SW480 (cell line): ENCODE measurements around the gene CREB1.
"Not testable (repeated sequence)": the region's sequence is repeated elsewhere in the genome, so short reads cannot be mapped to it uniquely, and the experiment has no call there.

Experiments used
- DNase-seq: peaks from one replicate; pipeline ENCODE4 v3.0.0-alpha.2; 2016; ENCODE audit warnings: low spot score

Gene CREB1

GRCh38 chr2:207529330-207530159 is at the start of gene CREB1:
TSS of gene CREB1 (plus strand) at chr2:207529962. CDS start at chr2:207555636, 25,674 bp downstream.
- DNase-seq = peak; percentile 96

GRCh38 chr2:207480521-207481040 is 49.2 kb upstream of the CREB1 start:
- no peak for DNase-seq

DNA sequence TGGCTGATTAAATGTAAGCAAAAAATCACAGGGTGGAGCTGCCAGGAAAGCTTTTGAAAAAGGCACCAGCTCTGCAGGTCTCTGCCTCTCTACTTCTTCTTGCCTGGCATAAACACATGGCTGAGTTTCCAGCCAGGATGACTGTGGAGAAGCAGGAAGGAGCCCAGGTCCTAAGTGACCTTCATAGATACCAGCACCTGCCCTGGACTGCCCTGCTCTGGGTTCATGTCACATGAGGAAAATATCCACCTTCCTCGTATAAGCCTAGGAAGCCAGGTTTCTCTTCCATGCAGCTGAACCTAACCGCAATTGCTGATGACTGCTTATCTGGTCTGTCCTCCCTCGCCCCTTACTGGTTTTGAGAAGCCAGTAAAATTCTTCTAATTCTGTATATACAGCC is 47.8 kb upstream of the CREB1 start:
- no peak for DNase-seq

GRCh38 chr2:207482630-207483029 is 47.1 kb upstream of the CREB1 start:
- no peak for DNase-seq

- no peak for DNase-seq
Observed at GRCh38 chr2:207483066-207483465, 46.7 kb upstream of the CREB1 start.

DNA sequence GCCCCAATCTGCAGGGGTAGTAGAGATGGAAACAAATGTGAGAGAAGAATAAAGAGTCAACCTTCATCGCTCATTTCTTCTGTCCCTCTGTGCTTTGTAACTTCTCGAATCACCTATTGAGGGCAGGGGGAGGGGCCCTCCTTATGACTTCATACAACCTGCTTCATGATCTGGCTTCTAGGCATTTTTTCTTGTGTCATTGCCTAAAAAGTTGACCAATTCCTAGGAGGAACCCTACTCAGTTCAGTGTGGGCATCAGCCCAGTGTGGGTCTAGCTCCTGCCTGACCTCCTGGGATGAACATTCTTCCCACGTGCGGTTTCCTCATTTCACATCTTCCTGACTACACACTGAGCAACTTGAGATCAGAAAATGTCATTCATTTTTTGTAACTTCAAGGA is 46.3 kb upstream of the CREB1 start:
- no peak for DNase-seq

DNA sequence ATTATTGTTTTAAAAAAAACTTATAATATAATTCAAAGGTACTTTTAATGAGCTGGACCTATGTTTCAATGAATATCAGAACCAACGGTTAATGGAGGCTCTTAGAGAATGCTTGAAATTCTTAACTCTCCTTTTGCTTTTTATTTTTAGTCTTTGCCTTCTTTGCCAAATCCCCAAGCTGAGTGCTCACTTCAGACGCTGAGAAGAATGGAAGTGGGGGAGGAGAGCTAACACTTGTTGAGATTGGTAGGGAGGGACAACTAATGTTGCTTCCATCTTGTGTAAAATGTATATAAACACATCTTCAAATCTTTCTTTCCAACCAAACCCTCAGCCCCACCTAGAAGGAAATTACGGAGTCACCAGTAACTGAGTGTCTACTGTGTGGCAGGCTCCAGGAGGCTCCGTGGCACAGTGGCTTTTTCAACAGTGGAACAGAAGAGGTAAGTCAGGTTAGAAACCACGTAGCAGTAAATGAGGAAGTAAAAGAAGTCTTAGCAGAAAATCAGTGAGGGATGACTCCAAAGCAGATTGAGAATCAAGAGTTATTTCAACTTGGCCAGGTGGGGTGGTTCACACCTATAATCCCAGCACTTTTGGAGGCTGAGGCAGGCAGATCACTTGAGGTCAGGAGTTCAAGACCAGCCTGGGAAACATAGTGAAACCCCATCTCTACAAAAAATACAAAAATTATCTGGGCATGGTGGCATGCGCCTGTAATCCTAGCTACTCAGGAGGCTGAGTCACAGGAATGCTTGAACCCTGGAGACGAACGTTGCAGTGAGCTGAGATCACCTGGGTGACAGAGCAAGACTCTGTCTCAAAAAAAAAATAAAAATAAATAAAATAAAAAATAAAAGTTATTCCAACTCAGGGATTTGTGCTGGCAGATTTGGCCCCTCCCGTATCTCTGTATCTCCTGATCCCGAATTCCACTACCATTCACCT is 45.0 kb upstream of the CREB1 start:
- no peak for DNase-seq

GRCh38 chr2:207487650-207488311 is 42.0 kb upstream of the CREB1 start:
- DNase-seq = no peak

GRCh38 chr2:207489251-207489650 is 40.5 kb upstream of the CREB1 start:
- no peak for DNase-seq

- DNase-seq = no peak
Observed at GRCh38 chr2:207490441-207490840, 39.3 kb upstream of the CREB1 start.

DNA sequence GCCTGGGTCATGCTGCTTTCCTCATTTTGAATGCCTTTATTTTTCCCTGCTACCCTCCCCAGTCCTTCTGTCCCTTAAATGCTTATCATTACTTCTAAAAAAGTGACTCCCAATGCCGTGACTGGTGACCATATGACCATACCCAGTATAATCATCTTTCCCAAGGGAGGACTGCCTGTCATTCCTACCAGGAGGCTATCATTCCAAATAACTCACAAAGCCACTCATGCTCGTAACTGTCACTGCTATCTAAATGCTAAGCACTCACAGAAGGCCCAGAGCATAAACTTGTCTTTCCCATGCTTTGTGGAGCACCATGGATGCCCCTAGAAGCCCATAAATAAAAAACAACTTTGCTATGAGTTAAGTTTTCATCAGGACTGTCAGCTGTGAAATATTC is 38.7 kb upstream of the CREB1 start:
- no peak for DNase-seq

- DNase-seq = no peak
Observed at GRCh38 chr2:207491956-207492355, 37.8 kb upstream of the CREB1 start.

- no peak for DNase-seq
Observed at GRCh38 chr2:207492461-207492860, 37.3 kb upstream of the CREB1 start.

GRCh38 chr2:207494137-207494536 is 35.6 kb upstream of the CREB1 start:
- no peak for DNase-seq

- DNase-seq = not testable (repeated sequence)
Observed at GRCh38 chr2:207496936-207497335, 32.8 kb upstream of the CREB1 start.

- DNase-seq = no peak
Observed at GRCh38 chr2:207497596-207497995, 32.2 kb upstream of the CREB1 start.

GRCh38 chr2:207498427-207498826 is 31.3 kb upstream of the CREB1 start:
- no peak for DNase-seq

DNA sequence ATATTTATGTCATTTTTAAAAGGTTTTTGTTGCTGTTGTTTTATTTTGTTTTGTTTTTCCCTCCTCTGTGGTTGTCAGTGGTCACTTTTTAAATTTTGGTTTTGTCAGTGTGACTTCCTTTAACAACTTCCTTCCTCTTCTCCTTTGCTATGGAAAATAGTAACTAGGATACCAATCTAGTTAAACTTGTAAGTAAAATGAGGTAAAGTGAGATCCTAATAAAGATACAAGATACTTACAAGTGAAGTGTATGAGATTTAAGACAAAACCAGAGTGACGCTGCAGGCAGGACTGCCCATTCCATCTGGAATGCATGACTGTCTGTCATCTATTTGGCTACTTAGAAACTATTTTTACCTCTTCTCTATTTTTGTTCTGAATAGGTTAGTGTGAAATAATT is 30.6 kb upstream of the CREB1 start:
- DNase-seq = no peak

DNA sequence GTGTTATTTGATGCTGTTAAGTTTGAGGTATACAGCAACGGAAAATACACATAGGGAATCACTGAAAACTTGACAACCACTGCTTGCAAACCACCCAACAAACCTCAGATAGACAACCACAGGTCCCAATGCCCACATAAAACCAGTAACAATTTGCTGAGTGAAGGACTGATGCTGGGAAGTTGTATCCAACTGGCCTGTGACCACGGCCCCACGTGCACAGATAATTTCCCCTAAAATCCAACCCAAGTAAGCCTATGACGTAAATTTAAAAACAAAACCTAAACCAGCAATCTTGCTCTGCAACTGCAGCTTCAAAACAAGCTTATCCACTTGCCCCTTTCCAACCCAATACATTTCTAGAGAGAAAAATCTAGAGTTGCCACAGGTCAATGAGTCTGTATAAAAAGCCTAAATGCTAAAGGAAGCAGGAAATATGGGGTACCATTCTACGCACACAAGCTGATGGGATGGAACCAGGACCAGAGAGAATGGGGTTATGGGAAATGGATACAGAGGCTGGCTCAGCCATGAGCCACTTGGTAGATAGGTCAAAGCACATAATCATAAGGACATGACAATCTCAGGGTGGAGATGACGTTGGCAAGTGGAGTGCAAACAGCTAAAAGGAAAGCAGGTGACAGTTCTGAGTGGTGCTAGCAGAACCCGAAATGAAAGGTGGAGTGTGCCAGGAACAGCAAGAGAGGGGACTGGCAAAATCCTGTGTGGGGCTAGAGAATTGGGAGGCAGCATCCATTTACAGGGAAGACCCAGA is 27.8 kb upstream of the CREB1 start:
- no peak for DNase-seq

- DNase-seq = no peak
Observed at GRCh38 chr2:207502577-207503198, 27.1 kb upstream of the CREB1 start.

DNA sequence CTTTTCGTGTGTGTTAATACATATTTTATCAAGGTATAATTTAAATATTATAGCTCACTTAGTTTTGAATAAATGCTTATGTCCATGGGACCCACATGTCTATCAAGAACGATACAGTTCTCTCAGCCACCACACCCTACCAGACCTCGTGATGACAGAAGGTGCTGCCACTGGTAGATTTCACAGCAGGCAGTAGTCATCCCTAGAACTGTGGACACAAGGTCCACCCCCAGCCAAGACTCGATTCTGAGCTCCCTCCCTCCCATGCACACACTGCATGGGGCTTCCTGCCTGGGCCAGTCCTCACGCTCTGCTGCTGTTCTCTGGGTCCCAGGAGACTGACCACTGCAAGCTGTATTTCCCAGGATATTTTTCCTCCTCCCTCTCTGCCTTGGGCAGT is 26.5 kb upstream of the CREB1 start:
- no peak for DNase-seq
